Neural progenitor cell (in vitro differentiated cells): Measurements from ENCODE around the gene KPNA4.

Source experiments
- EZH2 ChIP-seq: fragments of 200-600 bp; sonication (generic); IDR thresholded peaks from 2 replicates; pipeline ENCODE4 v1.6.1; 2017; ENCODE audit warnings: antibody characterized with exemption, mild to moderate bottlenecking, moderate library complexity
- TF ChIP-seq, protein P1 (sequence below): fragments of 200-600 bp; sonication (generic); IDR thresholded peaks from 2 replicates; pipeline ENCODE4 v1.5.1; 2017; ENCODE audit warnings: antibody characterized with exemption, mild to moderate bottlenecking

DNA sequence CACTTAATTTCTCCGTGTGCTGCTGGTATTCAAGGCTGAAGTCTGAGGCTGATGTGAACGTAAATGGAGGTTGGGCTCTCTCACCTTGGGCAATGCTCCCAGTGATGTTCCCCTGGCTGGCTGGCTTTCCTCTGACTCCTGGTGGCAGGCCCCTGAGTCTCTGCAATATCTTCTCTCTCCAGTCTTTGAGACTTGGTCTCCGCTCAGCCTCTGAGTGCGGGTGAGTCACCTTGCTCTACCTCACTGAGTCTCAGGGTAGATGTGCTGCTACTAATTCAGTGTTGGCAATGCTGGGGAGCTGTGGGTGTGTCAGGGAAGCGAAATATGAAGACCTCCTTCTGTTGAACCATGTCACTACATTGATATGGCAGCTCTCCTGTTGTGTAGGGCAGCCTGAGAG is 84.4 kb downstream of the KPNA4 start:
- TF ChIP-seq EZH2, result no peak
- TF ChIP-seq, protein P1, sequence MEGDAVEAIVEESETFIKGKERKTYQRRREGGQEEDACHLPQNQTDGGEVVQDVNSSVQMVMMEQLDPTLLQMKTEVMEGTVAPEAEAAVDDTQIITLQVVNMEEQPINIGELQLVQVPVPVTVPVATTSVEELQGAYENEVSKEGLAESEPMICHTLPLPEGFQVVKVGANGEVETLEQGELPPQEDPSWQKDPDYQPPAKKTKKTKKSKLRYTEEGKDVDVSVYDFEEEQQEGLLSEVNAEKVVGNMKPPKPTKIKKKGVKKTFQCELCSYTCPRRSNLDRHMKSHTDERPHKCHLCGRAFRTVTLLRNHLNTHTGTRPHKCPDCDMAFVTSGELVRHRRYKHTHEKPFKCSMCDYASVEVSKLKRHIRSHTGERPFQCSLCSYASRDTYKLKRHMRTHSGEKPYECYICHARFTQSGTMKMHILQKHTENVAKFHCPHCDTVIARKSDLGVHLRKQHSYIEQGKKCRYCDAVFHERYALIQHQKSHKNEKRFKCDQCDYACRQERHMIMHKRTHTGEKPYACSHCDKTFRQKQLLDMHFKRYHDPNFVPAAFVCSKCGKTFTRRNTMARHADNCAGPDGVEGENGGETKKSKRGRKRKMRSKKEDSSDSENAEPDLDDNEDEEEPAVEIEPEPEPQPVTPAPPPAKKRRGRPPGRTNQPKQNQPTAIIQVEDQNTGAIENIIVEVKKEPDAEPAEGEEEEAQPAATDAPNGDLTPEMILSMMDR, result no peak
